COR-L47 (cell line): ENCODE data around the gene NSDHL.

ENCODE experiments used
- DNase-seq: peaks from one replicate; lab custom pipeline; 2025; lab: John Stamatoyannopoulos, UW

Gene NSDHL

GRCh38 chrX:152844256-152844655, 13.4 kb downstream of the NSDHL start:
- DNase-seq, result no peak

- DNase-seq, result no peak
These were observed 14.9 kb downstream of the NSDHL start for GRCh38 chrX:152845618-152846240.

GRCh38 chrX:152847281-152847680, 16.4 kb downstream of the NSDHL start:
- no peak for DNase-seq

- no peak for DNase-seq
These were observed 19.6 kb downstream of the NSDHL start for GRCh38 chrX:152850465-152850864.

- DNase-seq, result no peak
These were observed 23.1 kb downstream of the NSDHL start for GRCh38 chrX:152853986-152854385.

- no peak for DNase-seq
These were observed 30.3 kb downstream of the NSDHL start for GRCh38 chrX:152861116-152861515.

- DNase-seq, result no peak
These were observed 31.0 kb downstream of the NSDHL start for GRCh38 chrX:152861826-152862225.

GRCh38 chrX:152865232-152865920, 34.5 kb downstream of the NSDHL start:
- no peak for DNase-seq

- DNase-seq, result no peak
These were observed 35.5 kb downstream of the NSDHL start for GRCh38 chrX:152866386-152866785.

- no peak for DNase-seq
These were observed 39.1 kb downstream of the NSDHL start for GRCh38 chrX:152869972-152870371.

GRCh38 chrX:152871260-152871659, 40.4 kb downstream of the NSDHL start:
- no peak for DNase-seq

- no peak for DNase-seq
These were observed 41.7 kb downstream of the NSDHL start for GRCh38 chrX:152872522-152872921.

- no peak for DNase-seq
These were observed 42.5 kb downstream of the NSDHL start for GRCh38 chrX:152873361-152873760.

- no peak for DNase-seq
These were observed 46.3 kb downstream of the NSDHL start for GRCh38 chrX:152876931-152877840.

- no peak for DNase-seq
These were observed 48.3 kb downstream of the NSDHL start for GRCh38 chrX:152878976-152879755.

- no peak for DNase-seq
These were observed 50.4 kb downstream of the NSDHL start for GRCh38 chrX:152881289-152881688.

- no peak for DNase-seq
These were observed 53.3 kb downstream of the NSDHL start for GRCh38 chrX:152884171-152884570.

- DNase-seq, result no peak
These were observed 55.9 kb downstream of the NSDHL start for GRCh38 chrX:152886716-152887115.

- DNase-seq, result no peak
These were observed 61.6 kb downstream of the NSDHL start for GRCh38 chrX:152892499-152892898.

- no peak for DNase-seq
These were observed 62.4 kb downstream of the NSDHL start for GRCh38 chrX:152892999-152893891.
